ENCODE results near the gene THAP4. TPM values are rescaled to one million over a fixed set of nuclear protein-coding genes. Genes with fewer than 3 reads are reported as not detected.

Gene THAP4
- total RNA-seq, 2 donors from 2014 or later: 66.6 to 68.0 TPM

DNA sequence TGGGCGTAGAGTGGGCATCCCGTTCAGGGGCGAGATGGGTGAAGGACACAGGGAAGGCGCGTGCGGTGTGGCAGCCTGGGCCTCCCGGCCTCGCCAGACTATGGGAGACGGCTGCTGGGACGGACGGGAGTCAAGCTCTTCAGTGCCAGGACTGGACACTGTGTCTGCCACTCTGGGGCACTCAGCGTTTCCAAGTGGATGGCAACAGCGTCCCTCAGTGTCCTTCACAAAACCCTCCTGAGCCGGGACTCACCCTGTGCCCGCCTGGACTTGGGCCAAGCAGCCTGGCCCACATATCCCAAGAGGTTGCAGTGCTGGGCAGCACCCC lies 94.7 kb downstream of the THAP4 start:
- TF ChIP-seq, protein P1, sequence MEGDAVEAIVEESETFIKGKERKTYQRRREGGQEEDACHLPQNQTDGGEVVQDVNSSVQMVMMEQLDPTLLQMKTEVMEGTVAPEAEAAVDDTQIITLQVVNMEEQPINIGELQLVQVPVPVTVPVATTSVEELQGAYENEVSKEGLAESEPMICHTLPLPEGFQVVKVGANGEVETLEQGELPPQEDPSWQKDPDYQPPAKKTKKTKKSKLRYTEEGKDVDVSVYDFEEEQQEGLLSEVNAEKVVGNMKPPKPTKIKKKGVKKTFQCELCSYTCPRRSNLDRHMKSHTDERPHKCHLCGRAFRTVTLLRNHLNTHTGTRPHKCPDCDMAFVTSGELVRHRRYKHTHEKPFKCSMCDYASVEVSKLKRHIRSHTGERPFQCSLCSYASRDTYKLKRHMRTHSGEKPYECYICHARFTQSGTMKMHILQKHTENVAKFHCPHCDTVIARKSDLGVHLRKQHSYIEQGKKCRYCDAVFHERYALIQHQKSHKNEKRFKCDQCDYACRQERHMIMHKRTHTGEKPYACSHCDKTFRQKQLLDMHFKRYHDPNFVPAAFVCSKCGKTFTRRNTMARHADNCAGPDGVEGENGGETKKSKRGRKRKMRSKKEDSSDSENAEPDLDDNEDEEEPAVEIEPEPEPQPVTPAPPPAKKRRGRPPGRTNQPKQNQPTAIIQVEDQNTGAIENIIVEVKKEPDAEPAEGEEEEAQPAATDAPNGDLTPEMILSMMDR (IDR thresholded peaks at IDR 0.05): no peak
- intact Hi-C loops (cut with DNase I): no loop called here
- no peak for DNase-seq

DNA sequence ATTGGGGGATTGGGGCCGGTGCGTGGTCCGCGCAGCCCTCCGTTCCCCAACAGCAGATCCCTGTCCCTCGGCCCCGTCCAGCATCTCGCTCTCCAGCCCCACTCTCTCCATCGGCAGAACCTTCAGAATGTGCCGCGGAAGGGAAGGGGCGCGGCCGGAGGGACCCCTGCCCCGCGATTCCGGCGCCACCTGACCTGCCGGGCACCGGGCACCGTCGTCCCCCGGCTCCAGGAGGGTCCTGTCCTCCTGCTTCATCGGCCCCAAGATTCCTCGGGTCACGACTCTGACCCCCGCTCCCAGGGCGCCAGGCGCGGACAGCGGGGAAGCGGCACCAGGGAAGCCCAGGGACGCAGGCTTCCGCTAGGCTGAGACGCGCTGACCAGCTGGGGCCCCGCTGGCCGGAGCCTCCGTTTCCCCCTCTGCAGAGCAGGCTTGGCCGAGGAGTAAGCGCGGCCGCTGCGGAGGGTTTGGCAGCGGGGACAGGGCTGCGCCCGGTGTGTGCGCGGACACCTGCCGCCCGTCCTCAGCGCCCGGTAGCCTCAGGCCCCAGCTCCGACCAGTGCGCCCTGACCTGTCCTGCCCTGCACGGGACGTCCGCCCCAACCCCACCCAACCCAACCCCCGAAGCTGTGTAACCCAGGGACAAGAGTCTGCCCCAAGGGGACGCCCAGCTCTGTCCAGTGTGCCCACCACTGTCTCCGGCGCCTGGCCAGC lies 95.2 kb downstream of the THAP4 start:
- Histone ChIP-seq H3K4me1 (no peaks in the 10 kb centered on the region), H3K27ac (no peak overlapping the region), H3K27me3 (peaks cover 23% of the 10 kb centered on the region), H3K36me3 (no peaks in the 10 kb centered on the region), H3K4me3 (no peak overlapping the region), H3K9ac (ENCODE audit: low read depth in 2 of 2, low read length in 2 of 2) (no peak overlapping the region), H3K9me3 (no peaks in the 10 kb centered on the region)
- intact Hi-C loops (cut with DNase I): no loop called here
- TF ChIP-seq, protein P1 (IDR thresholded peaks at IDR 0.05): no peak
- no peak for DNase-seq

More for the DNA sequence above, 94.7 kb downstream of the THAP4 start:
- Histone ChIP-seq H3K4me1 (no peaks in the 10 kb centered on the region), H3K27ac (no peak overlapping the region), H3K9ac (ENCODE audit: low read depth in 2 of 2, low read length in 2 of 2) (no peak overlapping the region), H3K36me3 (no peaks in the 10 kb centered on the region), H3K9me3 (no peaks in the 10 kb centered on the region), H3K4me3 (no peak overlapping the region), H3K27me3 (peaks cover 23% of the 10 kb centered on the region)

DNA sequence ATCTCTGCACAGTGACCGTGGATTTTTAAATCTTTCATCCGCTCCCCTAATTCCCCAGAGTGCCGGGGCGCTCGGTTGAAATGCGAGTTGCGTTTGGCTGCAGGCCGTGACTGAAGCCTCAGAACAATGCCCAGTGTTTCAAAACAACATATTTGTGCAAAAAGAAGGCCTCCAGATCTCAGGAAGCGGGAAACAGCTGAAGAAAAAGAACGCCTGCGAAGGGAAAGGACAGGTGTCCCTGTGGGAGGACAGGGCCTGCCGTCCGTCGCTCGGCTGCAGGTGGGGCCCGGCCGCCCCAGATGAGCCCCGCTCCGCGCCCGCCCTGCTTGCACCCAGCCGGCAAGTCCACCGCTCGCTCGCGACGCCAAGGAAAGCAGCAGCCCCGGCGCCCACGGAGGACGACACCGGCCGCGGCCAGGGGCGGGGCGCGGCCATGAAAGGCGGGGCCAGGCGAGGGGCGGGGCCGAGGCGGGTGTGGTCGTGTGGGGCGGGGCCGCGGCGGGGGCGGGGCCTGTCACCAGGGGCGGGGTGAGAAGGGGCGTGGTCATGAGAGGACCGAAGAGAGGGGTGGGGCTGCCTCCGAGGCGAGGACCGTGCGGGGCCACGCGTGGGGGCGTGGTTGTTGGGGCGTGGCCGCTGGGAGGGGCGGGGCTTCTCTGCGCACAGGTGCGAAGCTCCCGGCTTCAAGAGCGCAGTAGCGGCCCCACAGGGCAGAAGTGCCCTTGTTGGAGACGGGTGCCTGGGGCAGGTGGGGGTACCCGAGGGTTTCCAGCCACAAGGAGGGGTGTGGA lies 96.0 kb downstream of the THAP4 start:
- H3K4me3 ChIP-seq: peak overlapping the region; percentile 38
- H3K27me3 ChIP-seq: peaks cover 23% of the 10 kb centered on the region
- intact Hi-C loops (cut with DNase I): no loop called here
- TF ChIP-seq, protein P1 (IDR thresholded peaks at IDR 0.05): no peak
- no peak overlapping the region for H3K27ac ChIP-seq
- DNase-seq: peak; percentile 80
- H3K36me3 ChIP-seq: no peaks in the 10 kb centered on the region
- H3K9me3 ChIP-seq: no peaks in the 10 kb centered on the region
- H3K9ac ChIP-seq (ENCODE audit: low read depth in 2 of 2, low read length in 2 of 2): no peak overlapping the region
- no peaks in the 10 kb centered on the region for H3K4me1 ChIP-seq

DNA sequence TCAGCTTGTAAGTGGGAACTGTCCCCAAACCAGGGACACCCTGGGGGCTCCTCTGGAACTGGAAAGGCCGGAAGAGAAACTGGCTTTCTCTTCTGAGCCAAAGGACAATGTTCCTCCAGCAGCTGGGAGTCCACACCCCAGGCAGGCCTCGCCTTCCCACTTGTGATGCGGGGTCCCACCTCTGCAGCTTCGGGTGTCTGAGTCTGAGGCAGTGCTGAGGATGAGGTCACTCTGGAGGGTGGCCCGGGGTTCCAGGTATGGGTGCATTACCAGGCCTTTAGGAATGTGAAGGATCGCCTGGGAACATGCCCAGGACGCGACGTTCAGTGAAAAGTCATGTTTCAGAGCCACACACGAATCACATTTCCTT lies 96.6 kb downstream of the THAP4 start:
- intact Hi-C loops (cut with DNase I): no loop called here
- peak overlapping the region; percentile 38 for H3K4me3 ChIP-seq
- TF ChIP-seq, protein P1 (IDR thresholded peaks at IDR 0.05): no peak
- no peak overlapping the region for H3K27ac ChIP-seq
- DNase-seq: no peak
- no peaks in the 10 kb centered on the region for H3K4me1 ChIP-seq
- H3K27me3 ChIP-seq: peaks cover 23% of the 10 kb centered on the region
- no peaks in the 10 kb centered on the region for H3K36me3 ChIP-seq
- H3K9ac ChIP-seq (ENCODE audit: low read depth in 2 of 2, low read length in 2 of 2): no peak overlapping the region
- no peaks in the 10 kb centered on the region for H3K9me3 ChIP-seq

DNA sequence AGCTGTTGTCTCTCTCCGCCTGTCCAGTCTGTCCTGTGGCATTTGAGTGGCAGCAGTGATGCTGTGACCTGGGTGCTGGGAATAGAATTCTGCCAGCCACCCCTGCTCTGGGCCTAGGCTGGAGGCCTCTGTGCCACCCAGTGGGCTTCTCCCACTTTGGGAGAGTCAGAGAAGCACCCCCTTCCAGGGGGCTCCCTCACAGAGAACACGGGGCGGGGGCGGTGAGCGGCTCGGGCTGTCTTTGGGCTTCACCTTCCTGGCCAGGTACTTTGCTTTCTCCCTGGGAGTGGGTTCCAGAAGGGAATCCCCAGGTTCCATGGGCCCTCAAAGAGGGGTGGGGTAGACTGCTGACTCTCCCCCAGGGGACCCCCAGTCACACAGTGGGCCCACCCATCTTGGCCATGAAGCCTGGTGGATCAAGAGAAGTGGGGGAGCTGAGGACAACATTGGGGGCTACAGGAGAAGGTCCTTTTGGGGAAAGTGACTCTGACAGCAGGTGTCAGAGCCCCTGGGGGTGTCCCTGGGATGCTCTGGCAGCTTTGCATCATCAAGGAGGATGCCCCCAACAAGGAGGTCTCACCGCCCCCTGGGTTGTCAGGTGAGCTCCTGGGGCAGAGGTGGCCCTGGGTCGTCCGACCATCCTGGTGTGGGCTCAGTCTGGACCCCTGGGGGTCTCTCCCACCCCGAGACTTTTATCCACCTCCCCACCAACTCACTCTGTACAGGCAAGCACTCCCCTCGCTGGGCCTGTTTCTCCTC lies 97.2 kb downstream of the THAP4 start:
- H3K27me3 ChIP-seq: peaks cover 23% of the 10 kb centered on the region
- H3K4me1 ChIP-seq: no peaks in the 10 kb centered on the region
- intact Hi-C loops (cut with DNase I): no loop called here
- no peak overlapping the region for H3K4me3 ChIP-seq
- TF ChIP-seq, protein P1 (IDR thresholded peaks at IDR 0.05): no peak
- H3K27ac ChIP-seq: no peak overlapping the region
- no peaks in the 10 kb centered on the region for H3K9me3 ChIP-seq
- no peak overlapping the region for H3K9ac ChIP-seq (ENCODE audit: low read depth in 2 of 2, low read length in 2 of 2)
- no peaks in the 10 kb centered on the region for H3K36me3 ChIP-seq
- no peak for DNase-seq
